ENCODE data around the gene CCL17. TPM values are rescaled to one million over a fixed set of nuclear protein-coding genes. Genes with fewer than 3 reads are reported as not detected.

Gene CCL17
- total RNA-seq, 2 donors from 2014 or later = not detected

- intact Hi-C loops (cut with DNase I) = no loop called here
- ATAC-seq (peak; percentile 99), DNase-seq (peak; percentile 96)
Observed at GRCh38 chr16:57447186-57447962, 42.8 kb downstream of the CCL17 start, which contains the start of the genes CIAPIN1 and COQ9. CIAPIN1 (minus strand) TSS chr16:57447385; CDS start chr16:57440928, 6,457 bp downstream. COQ9 (plus strand) TSS chr16:57447479; CDS start chr16:57447506, 27 bp downstream.

DNA sequence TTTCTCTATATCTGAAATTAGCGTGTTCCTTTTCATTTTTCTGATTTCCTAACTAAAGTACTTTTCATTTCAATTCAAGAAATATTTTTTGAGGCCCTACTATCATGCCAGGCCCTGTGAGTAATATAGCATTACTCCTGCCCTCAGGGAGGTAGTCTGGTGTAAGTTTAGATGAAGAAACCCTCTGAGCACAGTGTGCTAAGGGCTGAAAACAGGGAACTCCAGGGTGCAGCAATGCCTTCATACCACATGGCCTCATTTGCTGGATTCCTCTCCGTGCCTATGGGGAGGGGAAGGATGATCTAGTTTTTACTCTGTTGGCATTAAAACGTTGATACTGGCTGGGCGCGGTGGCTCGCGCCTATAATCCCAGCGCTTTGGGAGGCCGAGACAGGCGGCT, 47.5 kb downstream of the CCL17 start:
- ATAC-seq (no peak), DNase-seq (no peak)
- intact Hi-C loops (cut with DNase I) = no loop called here

GRCh38 chr16:57462209-57462977, 57.8 kb downstream of the CCL17 start, which contains the start of gene POLR2C:
POLR2C (plus strand) TSS chr16:57462679; CDS start chr16:57462725, 46 bp downstream.
- intact Hi-C loops (cut with DNase I) = no loop called here
- DNase-seq = peak; percentile 91
- peak; percentile 93 to 96 for ATAC-seq

DNA sequence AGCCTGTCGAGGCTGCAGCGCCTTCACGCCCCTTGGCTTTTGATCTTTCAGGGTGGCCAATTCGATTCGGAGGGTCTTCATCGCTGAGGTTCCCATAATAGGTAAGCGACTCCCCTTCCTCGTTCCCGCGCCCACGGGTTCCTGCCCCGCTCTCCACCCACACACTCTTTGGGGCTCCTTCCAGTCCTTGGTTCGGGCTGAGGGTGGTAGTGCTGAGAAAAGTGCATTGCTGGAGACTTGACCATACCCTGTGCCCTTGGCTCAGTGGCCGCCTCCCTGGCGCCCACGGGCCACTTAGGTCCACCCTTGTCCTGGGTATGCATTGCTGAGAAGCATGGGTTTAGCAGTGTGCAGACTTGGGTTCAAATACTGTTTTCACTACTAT, 58.4 kb downstream of the CCL17 start:
- DNase-seq (no peak), ATAC-seq (peak; percentile 43 to 52)
- intact Hi-C loops (cut with DNase I) = no loop called here

DNA sequence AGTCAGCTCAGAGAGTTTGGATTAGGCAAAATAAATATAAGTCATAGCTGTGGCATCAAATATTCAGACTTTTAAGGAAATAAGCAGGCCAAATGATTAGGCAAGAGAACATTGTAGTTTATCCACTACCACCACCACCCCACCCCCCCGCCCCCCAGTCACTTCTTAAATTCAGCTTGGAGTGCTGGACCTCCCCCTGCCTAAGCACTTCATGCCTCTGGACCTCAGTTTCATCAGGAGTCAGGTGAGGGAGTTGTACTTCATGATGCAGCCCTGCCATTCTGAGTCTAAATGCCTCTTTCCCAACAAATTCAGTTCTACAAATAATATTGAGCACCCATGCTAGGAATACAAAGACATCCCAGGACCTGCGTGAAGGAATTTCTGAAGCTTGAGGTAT, 60.0 kb downstream of the CCL17 start:
- no peak for ATAC-seq
- intact Hi-C loops (cut with DNase I) = no loop called here
- DNase-seq = no peak

Other genes with a start within 250 kb of the CCL17 start
- gene PSME3IP1, start 218.7 kb upstream of the CCL17 start, total RNA-seq = 10 to 100 TPM; 52.2 to 60.3 TPM
- 10 to 100 TPM; 13.4 to 16.5 TPM for gene RSPRY1, start 218.4 kb upstream of the CCL17 start, total RNA-seq
- gene ARL2BP, start 159.5 kb upstream of the CCL17 start, total RNA-seq = 10 to 100 TPM; 52.3 to 60.3 TPM
- gene PLLP, start 120.1 kb upstream of the CCL17 start, total RNA-seq = 1 to 10 TPM; 5.0 to 8.2 TPM
- under 1 TPM; 0.06 to 0.10 TPM for gene CCL22, start 46.0 kb upstream of the CCL17 start, total RNA-seq
- 10 to 100 TPM; 13.7 to 23.2 TPM for gene CX3CL1, start 32.3 kb upstream of the CCL17 start, total RNA-seq
- gene CIAPIN1, start 42.6 kb downstream of the CCL17 start, total RNA-seq = 10 to 100 TPM; 36.5 to 77.0 TPM
- gene COQ9, start 42.7 kb downstream of the CCL17 start, total RNA-seq = 100 to 1,000 TPM in 1 of 2 donors, 10 to 100 TPM in 1; 98.9 to 128 TPM
- 10 to 100 TPM; 33.2 to 41.9 TPM for gene POLR2C, start 57.9 kb downstream of the CCL17 start, total RNA-seq
- gene DOK4, start 81.7 kb downstream of the CCL17 start, total RNA-seq = 10 to 100 TPM; 14.2 to 14.5 TPM
- gene CCDC102A, start 131.8 kb downstream of the CCL17 start, total RNA-seq = 1 to 10 TPM; 5.3 to 8.9 TPM
- under 1 TPM; 0.18 to 0.34 TPM for gene ADGRG5, start 137.9 kb downstream of the CCL17 start, total RNA-seq
- gene ADGRG1, start 223.9 kb downstream of the CCL17 start, total RNA-seq = 10 to 100 TPM; 22.9 to 41.9 TPM